ENCODE measurements around the gene SCOC.
"Not testable (repeated sequence)": the region's sequence is repeated elsewhere in the genome, so short reads cannot be mapped to it uniquely, and the experiment has no call there.

DNA sequence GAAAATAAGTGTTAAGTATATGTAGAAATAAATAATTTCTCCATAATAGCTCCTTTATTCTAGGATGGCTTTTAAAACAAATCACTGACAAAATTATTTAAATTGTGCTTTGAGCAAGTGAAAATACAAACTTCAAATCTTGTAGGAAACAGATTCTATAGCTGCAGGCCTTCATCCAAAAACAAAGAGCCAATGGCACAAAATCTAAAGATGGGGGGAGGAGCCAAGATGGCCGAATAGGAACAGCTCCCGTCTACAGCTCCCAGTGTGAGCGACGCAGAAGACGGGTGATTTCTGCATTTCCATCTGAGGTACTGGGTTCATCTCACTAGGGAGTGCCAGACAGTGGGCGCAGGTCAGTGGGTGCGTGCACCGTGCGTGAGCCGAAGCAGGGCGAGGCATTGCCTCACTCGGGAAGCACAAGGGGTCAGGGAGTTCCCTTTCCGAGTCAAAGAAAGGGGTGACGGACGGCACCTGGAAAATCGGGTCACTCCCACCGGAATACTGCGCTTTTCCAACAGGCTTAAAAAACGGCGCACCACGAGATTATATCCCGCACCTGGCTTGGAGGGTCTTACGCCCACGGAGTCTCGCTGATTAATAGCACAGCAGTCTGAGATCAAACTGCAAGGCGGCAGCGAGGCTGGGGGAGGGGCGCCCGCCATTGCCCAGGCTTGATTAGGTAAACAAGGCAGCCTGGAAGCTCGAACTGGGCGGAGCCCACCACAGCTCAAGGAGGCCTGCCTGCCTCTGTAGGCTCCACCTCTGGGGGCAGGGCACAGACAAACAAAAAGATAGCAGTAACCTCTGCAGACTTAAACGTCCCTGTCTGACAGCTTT, 39.9 kb downstream of the SCOC start:
- TF ChIP-seq, protein P1, sequence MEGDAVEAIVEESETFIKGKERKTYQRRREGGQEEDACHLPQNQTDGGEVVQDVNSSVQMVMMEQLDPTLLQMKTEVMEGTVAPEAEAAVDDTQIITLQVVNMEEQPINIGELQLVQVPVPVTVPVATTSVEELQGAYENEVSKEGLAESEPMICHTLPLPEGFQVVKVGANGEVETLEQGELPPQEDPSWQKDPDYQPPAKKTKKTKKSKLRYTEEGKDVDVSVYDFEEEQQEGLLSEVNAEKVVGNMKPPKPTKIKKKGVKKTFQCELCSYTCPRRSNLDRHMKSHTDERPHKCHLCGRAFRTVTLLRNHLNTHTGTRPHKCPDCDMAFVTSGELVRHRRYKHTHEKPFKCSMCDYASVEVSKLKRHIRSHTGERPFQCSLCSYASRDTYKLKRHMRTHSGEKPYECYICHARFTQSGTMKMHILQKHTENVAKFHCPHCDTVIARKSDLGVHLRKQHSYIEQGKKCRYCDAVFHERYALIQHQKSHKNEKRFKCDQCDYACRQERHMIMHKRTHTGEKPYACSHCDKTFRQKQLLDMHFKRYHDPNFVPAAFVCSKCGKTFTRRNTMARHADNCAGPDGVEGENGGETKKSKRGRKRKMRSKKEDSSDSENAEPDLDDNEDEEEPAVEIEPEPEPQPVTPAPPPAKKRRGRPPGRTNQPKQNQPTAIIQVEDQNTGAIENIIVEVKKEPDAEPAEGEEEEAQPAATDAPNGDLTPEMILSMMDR (IDR thresholded peaks at IDR 0.05), result not testable (repeated sequence)
- TF ChIP-seq POLR2A (IDR thresholded peaks at IDR 0.05), result not testable (repeated sequence)

All from testis (tissue), 2 donors.